Pancreas (tissue), 10 donors: ENCODE data around the gene HMGN2. TPM values are rescaled to one million over a fixed set of nuclear protein-coding genes. Genes with fewer than 3 reads are reported as not detected.

ENCODE experiments used
- ATAC-seq, 4 donors: fragments of 200-7000 bp; cut with Tn5 transposase; one replicate each; pipeline versions ENCODE4 v1.8.0 to v1.9.1; 2020; ENCODE audit warnings: mild to moderate bottlenecking in 4 of 4, moderate library complexity in 4 of 4
- DNase-seq, 6 donors: peaks; one replicate each; pipeline ENCODE4 v3.0.0-alpha.2; 2020
- FAIRE-seq: peaks from 2 replicates; lab custom pipeline; 2012; peaks lifted over from hg19 to GRCh38; lab: Jason Lieb, UNC
- H3K27ac ChIP-seq, 4 donors: fragments of 200-600 bp; sonication (generic); 1 replicate in 3 of 4; 2 replicates in 1 of 4; pipeline versions ENCODE4 v1.5.0 to v1.8.0; 2020
- H3K27me3 ChIP-seq, 4 donors: fragments of 200-600 bp; one replicate each; pipeline ENCODE4 v1.8.0; 2021
- H3K36me3 ChIP-seq, 3 donors: fragments of 200-600 bp; sonication (generic) in 1 of 3; one replicate each; pipeline versions ENCODE4 v1.5.0 to v1.8.0; 2020 to 2021
- H3K4me1 ChIP-seq, 3 donors: fragments of 200-600 bp; one replicate each; pipeline ENCODE4 v1.8.0; 2021
- H3K4me3 ChIP-seq, 4 donors: fragments of 200-600 bp; sonication (generic) in 2 of 4; one replicate each; pipeline versions ENCODE4 v1.5.0 to v1.8.0; 2020 to 2021
- H3K9me3 ChIP-seq, 4 donors: fragments of 200-600 bp; one replicate each; pipeline ENCODE4 v1.8.0; 2021
- CTCF ChIP-seq, 4 donors: fragments of 200-600 bp; sonication (generic) in 3 of 4; IDR thresholded peaks; one replicate each; pipeline versions ENCODE4 v1.5.0 to v1.8.0; 2021; ENCODE audit warnings: antibody characterized with exemption in 4 of 4
- WGBS, 2 donors: extraction: QIAGEN DNeasy Blood & Tissue Kit; methylation state at CpG; one replicate each; pipeline ENCODE4 v1.1.7; 2013; 5-methylcytosine and 5-hydroxymethylcytosine counted together
- intact Hi-C, 3 donors: fragments of 100-400 bp; cut with DNase I; formaldehyde crosslinking; loops; one replicate each; pipeline versions ENCODE4 v1.11.1 to v1.14.2; 2022
- polyA plus RNA-seq, 2 donors: library from polyadenylated mRNA; stranded (reverse); fragments of 200-250 nt; gene quantifications; one replicate each; pipeline ENCODE4 v1.2.3, GENCODE V29; 2013
- total RNA-seq, 6 donors: library from RNA; stranded (reverse); fragmentation: NEBNext Ultra II Directional in 4 of 6; extraction: Animal tissue kit (Norgen Biotek cat#: 25700) in 4 of 6; gene quantifications; one replicate each; pipeline versions ENCODE4 v1.2.1 to v1.2.4, GENCODE V29; 2021 to 2023
- donor health status: healthy with polysubstance abuse.
- donor health status: DM: no; HTN: no; CAD: no; lungs with moderate emphysema.
- donor health status: DM: no; HTN: no; CAD: no.
- donor health status: control.
- donor health status: control.
- donor health status: Bipolar disorder and iron deficiency.
- donor health status: DM: yes; HTN: yes; CAD: no.
- donor health status: DM: no; HTN: no; CAD: no.
- donor health status: DM: no; HTN: no; CAD: no.
- donor health status: DM: yes; HTN: yes; CAD: no.

HMGN2 gene
- total and polyA plus RNA-seq, 8 donors = 102 to 438 (median 172) TPM

GRCh38 chr1:26475989-26476388 lies 3.7 kb downstream of the HMGN2 start:
- FAIRE-seq (no peak), DNase-seq (no peak), ATAC-seq (no peak)
- H3K27me3 ChIP-seq = no peaks in the 10 kb centered on the region
- intact Hi-C loops = no loop called here
- H3K9me3 ChIP-seq = no peaks in the 10 kb centered on the region
- WGBS, 2 donors = 88 to 93% methylated on average over 3 of the region's 3 CpGs
- H3K27ac ChIP-seq = no peak overlapping the region
- H3K36me3 ChIP-seq = peaks cover 0 to 39% (median 10%) of the 10 kb centered on the region in 3 donors
- peaks cover 7 to 22% (median 10%) of the 10 kb centered on the region in 3 donors for H3K4me1 ChIP-seq
- no peak for TF ChIP-seq CTCF (IDR thresholded peaks at IDR 0.05)
- H3K4me3 ChIP-seq = no peak overlapping the region

- Histone ChIP-seq H3K4me1 (peaks cover 7 to 17% (median 10%) of the 10 kb centered on the region in 3 donors), H3K27me3 (no peaks in the 10 kb centered on the region), H3K36me3 (peaks cover 0 to 39% (median 10%) of the 10 kb centered on the region in 3 donors), H3K4me3 (no peak overlapping the region), H3K27ac (no peak overlapping the region), H3K9me3 (no peaks in the 10 kb centered on the region)
- ATAC-seq (no peak), FAIRE-seq (no peak), DNase-seq (no peak)
- WGBS, 2 donors = 86 to 94% methylated on average over 4 of the region's 4 CpGs
- intact Hi-C loops = no loop called here
- TF ChIP-seq CTCF (IDR thresholded peaks at IDR 0.05) = no peak
Observed at GRCh38 chr1:26476958-26477357, 4.7 kb downstream of the HMGN2 start.

- Histone ChIP-seq H3K27ac (no peak overlapping the region), H3K9me3 (no peaks in the 10 kb centered on the region), H3K36me3 (peaks cover 0 to 39% (median 10%) of the 10 kb centered on the region in 3 donors), H3K4me1 (peaks cover 7 to 17% (median 10%) of the 10 kb centered on the region in 3 donors), H3K4me3 (no peak overlapping the region), H3K27me3 (no peaks in the 10 kb centered on the region)
- DNase-seq (no peak), FAIRE-seq (no peak), ATAC-seq (no peak)
- 80 to 82% methylated on average over 8 of the region's 8 CpGs for whole genome bisulfite sequencing, 2 donors
- intact Hi-C loops = no loop called here
- TF ChIP-seq CTCF (IDR thresholded peaks at IDR 0.05) = no peak
Observed at GRCh38 chr1:26477446-26478152, 5.4 kb downstream of the HMGN2 start.

- intact Hi-C loops = no loop called here
- 89 to 92% methylated on average over 3 of the region's 3 CpGs for WGBS, 2 donors
- ATAC-seq (no peak), DNase-seq (no peak), FAIRE-seq (no peak)
- Histone ChIP-seq H3K9me3 (no peaks in the 10 kb centered on the region), H3K27ac (no peak overlapping the region), H3K36me3 (peaks cover 0 to 39% (median 10%) of the 10 kb centered on the region in 3 donors), H3K4me3 (no peak overlapping the region), H3K27me3 (no peaks in the 10 kb centered on the region), H3K4me1 (peaks cover 7 to 17% (median 10%) of the 10 kb centered on the region in 3 donors)
- TF ChIP-seq CTCF (IDR thresholded peaks at IDR 0.05) = no peak
Observed at GRCh38 chr1:26478159-26478558, 5.9 kb downstream of the HMGN2 start.

- ATAC-seq = no peak
- no peak for DNase-seq
- intact Hi-C loops = no loop called here
- no peak for FAIRE-seq
- Histone ChIP-seq H3K4me1 (peaks cover 3 to 8% (median 3%) of the 10 kb centered on the region in 3 donors), H3K27ac (no peak overlapping the region), H3K4me3 (no peak overlapping the region), H3K36me3 (peaks cover 0 to 33% (median 7%) of the 10 kb centered on the region in 3 donors), H3K27me3 (no peaks in the 10 kb centered on the region), H3K9me3 (no peaks in the 10 kb centered on the region)
- no peak for TF ChIP-seq CTCF (IDR thresholded peaks at IDR 0.05)
- WGBS, 2 donors = 95 to 97% methylated on average over 6 of the region's 6 CpGs
Observed at GRCh38 chr1:26478988-26479387, 6.7 kb downstream of the HMGN2 start.
